Measurements from ENCODE around the gene BTBD8.

DNA sequence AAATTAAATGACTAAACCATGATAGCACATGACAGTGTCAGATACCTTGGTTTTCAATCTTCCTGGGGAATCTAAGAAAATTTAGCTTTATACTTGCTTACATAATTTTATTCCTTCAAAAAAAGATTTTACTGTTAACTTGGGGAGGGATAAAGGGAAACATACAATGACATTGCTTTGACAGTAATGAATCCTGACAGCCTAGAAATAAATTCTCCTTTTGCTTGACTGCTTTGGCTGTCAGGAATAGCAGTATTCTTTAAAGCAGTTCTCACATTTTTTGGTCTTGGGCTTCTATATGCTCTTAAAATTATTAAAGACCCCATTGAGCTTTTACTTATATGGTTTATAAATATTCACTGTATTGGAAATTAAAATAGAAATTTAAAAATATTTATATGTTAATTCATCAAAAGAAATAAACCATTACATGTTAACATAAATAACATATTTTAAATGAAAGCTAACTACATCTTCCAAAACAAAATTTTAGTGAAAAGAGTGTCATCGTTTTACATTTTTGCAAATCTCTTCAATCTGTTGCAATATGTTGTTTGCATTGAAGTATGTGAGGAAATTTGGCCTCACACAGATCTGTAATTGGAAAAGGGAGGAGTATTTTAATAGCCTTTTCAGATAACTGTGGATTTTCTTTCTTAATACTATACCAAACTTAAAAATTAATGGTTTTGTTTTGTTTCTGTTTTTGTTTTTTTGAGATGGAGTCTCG lies 34.2 kb upstream of the BTBD8 start:
- TF ChIP-seq CTCF (conservative IDR thresholded peaks at IDR 0.05; ENCODE audit: low read length) (no peak), EZH2phosphoT487 (IDR thresholded peaks at IDR 0.05; ENCODE audit: borderline replicate concordance, low read depth, low read length) (no peak)

Data from OCI-LY7 (cell line).